ENCODE data around the gene MRPS27.

- TF ChIP-seq POLR2AphosphoS5 (IDR thresholded peaks at IDR 0.05; ENCODE audit: borderline replicate concordance, low read depth, low read length) (no peak), EZH2 (IDR thresholded peaks at IDR 0.05) (no peak)
These were observed 64.8 kb downstream of the MRPS27 start for GRCh38 chr5:72255237-72255636.
